Activated CD8-positive, alpha-beta T cell treated with anti-CD3 and anti-CD28 coated beads for 36 hours (primary cell): Measurements from ENCODE around the gene DRD1. TPM values are rescaled to one million over a fixed set of nuclear protein-coding genes. Genes with fewer than 3 reads are reported as not detected.

Source experiments
- ATAC-seq: fragments of 200-7000 bp; cut with Tn5 transposase; one replicate; pipeline ENCODE4 v1.10.0; 2021; ENCODE audit warnings: mild to moderate bottlenecking, moderate library complexity
- CTCF ChIA-PET: fragments of 350-600 bp; sonication (Branson Sonifier 250); formaldehyde crosslinking; loops from one replicate; lab custom pipeline; 2021; ENCODE audit warnings: antibody characterized with exemption; lab: Charles Lee
- POLR2A ChIA-PET: fragments of 350-600 bp; sonication (Branson Sonifier 250); formaldehyde crosslinking; loops from one replicate; lab custom pipeline; 2021; ENCODE audit warnings: antibody characterized with exemption; lab: Charles Lee
- DNase-seq: peaks from one replicate; pipeline ENCODE4 v3.0.0-alpha.2; 2020
- H3K27ac Mint-ChIP-seq: one replicate; pipeline ENCODE4 v1.8.0; 2021; ENCODE audit warnings: mild to moderate bottlenecking, mixed read lengths
- H3K27me3 Mint-ChIP-seq: one replicate; pipeline ENCODE4 v1.8.0; 2021; ENCODE audit warnings: mixed read lengths
- H3K36me3 Mint-ChIP-seq: one replicate; pipeline ENCODE4 v1.8.0; 2021; ENCODE audit warnings: low read depth, mixed read lengths
- H3K4me1 Mint-ChIP-seq: one replicate; pipeline ENCODE4 v1.8.0; 2021; ENCODE audit warnings: low read depth, mixed read lengths
- H3K4me3 Mint-ChIP-seq: one replicate; pipeline ENCODE4 v1.8.0; 2021; ENCODE audit warnings: mild to moderate bottlenecking, moderate library complexity, mixed read lengths
- H3K9me3 Mint-ChIP-seq: one replicate; pipeline ENCODE4 v1.8.0; 2021; ENCODE audit warnings: mixed read lengths
- CTCF ChIP-seq: fragments of 200-600 bp; IDR thresholded peaks from one replicate; pipeline ENCODE4 v1.8.0; 2022; ENCODE audit warnings: antibody characterized with exemption, mild to moderate bottlenecking
- intact Hi-C: fragments of 100-400 bp; cut with micrococcal nuclease; formaldehyde crosslinking; loops from one replicate; pipeline ENCODE4 v1.10.0; 2022
- total RNA-seq, 2 experiments: library from RNA; stranded (reverse); gene quantifications; one replicate each; pipeline ENCODE4 v1.2.3, GENCODE V29; 2021

DRD1 gene
- total RNA-seq, 2 experiments from 2014 or later, result not detected

GRCh38 chr5:175489693-175490443, 45.9 kb upstream of the DRD1 start:
- TF ChIP-seq CTCF, result no peak
- POLR2A ChIA-PET, result interaction anchor here (0.8 to 1.0 kb wide), 4 partner anchors 9 to 35 kb away, joined by 3 to 4 read pairs (median 4); no protein-coding TSS in a partner anchor
- DNase-seq (no peak), ATAC-seq (peak; percentile 33)
- intact Hi-C loops, result no loop called here
- H3K27me3 Mint-ChIP-seq, result no peaks in the 10 kb centered on the region
- no peaks in the 10 kb centered on the region for H3K9me3 Mint-ChIP-seq
- peak overlapping the region; percentile 15 for H3K4me3 Mint-ChIP-seq
- peaks cover 78% of the 10 kb centered on the region for H3K36me3 Mint-ChIP-seq
- CTCF ChIA-PET, result interaction anchor here (0.9 to 1.7 kb wide), 6 partner anchors 11 to 44 kb away, joined by 3 to 6 read pairs (median 4); partner anchors contain the start of gene SFXN1
- peaks cover 75% of the 10 kb centered on the region for H3K4me1 Mint-ChIP-seq
- H3K27ac Mint-ChIP-seq, result peak overlapping the region; percentile 77

GRCh38 chr5:175487514-175488222, 43.7 kb upstream of the DRD1 start:
- DNase-seq (no peak), ATAC-seq (no peak)
- Mint-ChIP-seq H3K27ac (peak overlapping the region; percentile 75), H3K4me3 (peak overlapping the region; percentile 9), H3K36me3 (peaks cover 79% of the 10 kb centered on the region), H3K4me1 (peaks cover 81% of the 10 kb centered on the region), H3K27me3 (no peaks in the 10 kb centered on the region), H3K9me3 (no peaks in the 10 kb centered on the region)
- intact Hi-C loops, result no loop called here
- CTCF ChIA-PET, result interaction anchor here (0.8 to 1.7 kb wide), 2 partner anchors 46 kb away, joined by 3 to 6 read pairs; no protein-coding TSS in a partner anchor
- no peak for TF ChIP-seq CTCF
- POLR2A ChIA-PET, result interaction anchor here (0.6 to 1.8 kb wide), 6 partner anchors 9 to 266 kb away, joined by 3 to 6 read pairs (median 3); no protein-coding TSS in a partner anchor

GRCh38 chr5:175485631-175486030, 41.6 kb upstream of the DRD1 start:
- Mint-ChIP-seq H3K27me3 (no peaks in the 10 kb centered on the region), H3K4me3 (peak overlapping the region; percentile 26), H3K27ac (peak overlapping the region; percentile 50), H3K9me3 (no peaks in the 10 kb centered on the region), H3K4me1 (peaks cover 90% of the 10 kb centered on the region), H3K36me3 (peaks cover 88% of the 10 kb centered on the region)
- CTCF ChIA-PET, result interaction anchor here (1.6 kb wide), 2 partner anchors 21 to 48 kb away, joined by 4 to 5 read pairs; no protein-coding TSS in a partner anchor
- no peak for TF ChIP-seq CTCF
- POLR2A ChIA-PET, result interaction anchor here (0.6 to 1.8 kb wide), 4 partner anchors 15 to 41 kb away, joined by 3 to 6 read pairs (median 4); no protein-coding TSS in a partner anchor
- intact Hi-C loops, result no loop called here
- ATAC-seq (no peak), DNase-seq (no peak)

- H3K4me1 Mint-ChIP-seq, result peaks cover 86% of the 10 kb centered on the region
- ATAC-seq (no peak), DNase-seq (no peak)
- H3K27me3 Mint-ChIP-seq, result no peaks in the 10 kb centered on the region
- no peak for TF ChIP-seq CTCF
- peak overlapping the region; percentile 3 for H3K4me3 Mint-ChIP-seq
- peaks cover 89% of the 10 kb centered on the region for H3K36me3 Mint-ChIP-seq
- H3K27ac Mint-ChIP-seq, result peak overlapping the region; percentile 85
- ChIA-PET POLR2A (interaction anchor here (1.2 kb wide), 1 partner anchor 42 kb away, joined by 4 read pairs; no protein-coding TSS in a partner anchor), CTCF (interaction anchor here (0.6 to 1.6 kb wide), 2 partner anchors 16 to 20 kb away, joined by 3 to 5 read pairs; no protein-coding TSS in a partner anchor)
- intact Hi-C loops, result no loop called here
- H3K9me3 Mint-ChIP-seq, result no peaks in the 10 kb centered on the region
Measured at GRCh38 chr5:175484829-175485228, 40.8 kb upstream of the DRD1 start.
